Posterior cingulate gyrus (tissue), 11 donors: ENCODE measurements around the gene COG3.

Source experiments
- DNase-seq, 10 donors: peaks; one replicate each; pipeline versions ENCODE4 v3.0.0 to v3.0.0-alpha.2; 2020 to 2021; ENCODE audit warnings: mixed read lengths in 3 of 10
- intact Hi-C: fragments of 100-400 bp; cut with DNase I; formaldehyde crosslinking; loops from one replicate; pipeline ENCODE4 v1.15.1; 2023

The COG3 gene

GRCh38 chr13:45541806-45542205, 77.1 kb downstream of the COG3 start:
- intact Hi-C loops = no loop called here
- DNase-seq = peak in 1 of 10 donors; percentile 64

GRCh38 chr13:45542391-45542790, 77.7 kb downstream of the COG3 start:
- no peak for DNase-seq

GRCh38 chr13:45542878-45543277, 78.1 kb downstream of the COG3 start:
- no peak for DNase-seq

More at GRCh38 chr13:45542391-45542790, 77.7 kb downstream of the COG3 start:
- intact Hi-C loops = no loop called here

GRCh38 chr13:45544520-45544919, 79.8 kb downstream of the COG3 start:
- no peak for DNase-seq
- intact Hi-C loops = no loop called here

More at GRCh38 chr13:45542878-45543277, 78.1 kb downstream of the COG3 start:
- intact Hi-C loops = no loop called here

- DNase-seq = no peak
- intact Hi-C loops = no loop called here
Measured at GRCh38 chr13:45545686-45546409, 81.1 kb downstream of the COG3 start.

- DNase-seq = no peak
- intact Hi-C loops = no loop called here
Measured at GRCh38 chr13:45546410-45546765, 81.6 kb downstream of the COG3 start.

- no peak for DNase-seq
- intact Hi-C loops = no loop called here
Measured at GRCh38 chr13:45548281-45548680, 83.5 kb downstream of the COG3 start.

- intact Hi-C loops = no loop called here
- DNase-seq = no peak
Measured at GRCh38 chr13:45554604-45555109, 89.9 kb downstream of the COG3 start.

DNA sequence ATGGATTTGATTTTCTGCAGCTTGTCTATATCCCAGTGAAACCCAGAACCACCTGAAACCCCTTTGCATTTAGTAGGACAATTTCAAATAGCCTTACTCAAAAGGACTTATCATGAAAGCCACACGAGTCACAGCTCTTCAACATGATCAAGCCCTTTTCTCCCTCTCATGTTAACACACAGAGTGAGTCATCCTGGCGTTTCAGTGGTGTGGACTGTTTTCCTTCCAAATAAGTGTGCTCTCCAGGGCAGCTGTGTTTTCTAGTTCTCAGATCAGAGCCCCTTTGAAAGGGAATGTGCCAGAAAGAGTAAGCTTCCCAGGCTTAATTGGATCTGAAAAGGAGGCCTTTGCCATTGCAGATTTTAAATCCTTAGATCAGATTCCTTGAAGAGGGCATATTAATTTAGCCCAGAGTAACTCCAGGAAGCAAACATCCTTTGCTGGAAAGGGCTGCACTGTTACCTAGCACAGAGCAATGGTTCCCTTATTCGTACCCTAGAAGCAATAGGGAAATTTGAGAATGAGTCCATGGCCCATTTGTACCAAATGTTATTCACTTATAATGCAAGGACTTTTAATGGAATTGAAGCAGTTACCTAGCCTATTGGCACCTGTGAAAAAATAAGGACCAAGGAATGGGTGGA, 99.5 kb downstream of the COG3 start:
- intact Hi-C loops = no loop called here
- no peak for DNase-seq

GRCh38 chr13:45565331-45565730, 100.6 kb downstream of the COG3 start:
- intact Hi-C loops = no loop called here
- no peak for DNase-seq

DNA sequence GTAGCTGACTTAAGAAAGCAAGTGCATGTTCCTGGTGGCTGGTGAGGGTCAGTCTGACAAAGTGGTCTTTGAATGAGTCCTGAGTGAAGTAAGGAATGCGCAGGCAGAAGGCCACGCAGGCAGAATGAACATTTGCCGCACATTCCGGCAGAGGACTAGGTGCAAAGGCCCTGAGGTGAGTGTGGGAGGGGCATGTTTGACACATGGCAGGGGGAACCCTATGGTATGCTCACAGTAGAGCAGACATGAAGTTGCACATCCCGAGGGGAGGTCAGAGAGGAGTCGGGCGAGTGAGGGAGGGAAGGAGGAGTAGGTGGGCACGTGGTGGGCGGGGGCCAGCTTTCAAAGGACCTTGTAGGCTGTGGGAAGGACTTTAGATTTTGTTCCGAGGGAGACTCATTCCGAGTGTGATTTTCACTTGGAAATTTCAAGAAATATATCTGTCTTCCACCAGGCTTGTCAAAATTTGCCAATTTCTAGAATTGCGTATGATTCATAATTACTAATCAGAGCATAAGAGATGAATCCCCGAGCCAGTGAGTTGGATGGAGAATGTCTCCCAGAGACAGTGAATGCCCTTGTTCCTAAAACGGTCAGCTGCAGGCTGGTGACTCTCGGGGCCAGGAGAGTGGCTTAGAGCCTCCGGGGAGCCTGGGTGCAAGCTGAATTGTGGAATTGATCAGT, 110.5 kb downstream of the COG3 start:
- no peak for DNase-seq
- intact Hi-C loops = no loop called here

DNA sequence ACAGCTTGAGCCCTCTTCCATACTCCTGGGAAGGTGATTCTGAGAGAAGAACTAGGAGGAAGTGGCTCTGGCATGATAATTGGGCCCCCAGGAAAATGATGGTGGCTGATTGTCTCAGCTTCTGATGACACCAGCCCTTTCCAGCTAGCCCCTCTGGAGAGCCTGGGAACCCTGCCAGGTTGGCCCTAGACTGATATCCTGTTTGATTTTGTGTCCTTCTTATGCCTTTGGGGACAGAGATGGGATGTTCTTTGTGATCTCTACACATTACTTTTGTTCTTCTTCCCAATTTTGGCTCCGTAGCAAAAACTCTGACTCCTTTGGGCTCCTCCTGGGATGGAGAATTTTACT, 111.1 kb downstream of the COG3 start:
- no peak for DNase-seq
- intact Hi-C loops = no loop called here

DNA sequence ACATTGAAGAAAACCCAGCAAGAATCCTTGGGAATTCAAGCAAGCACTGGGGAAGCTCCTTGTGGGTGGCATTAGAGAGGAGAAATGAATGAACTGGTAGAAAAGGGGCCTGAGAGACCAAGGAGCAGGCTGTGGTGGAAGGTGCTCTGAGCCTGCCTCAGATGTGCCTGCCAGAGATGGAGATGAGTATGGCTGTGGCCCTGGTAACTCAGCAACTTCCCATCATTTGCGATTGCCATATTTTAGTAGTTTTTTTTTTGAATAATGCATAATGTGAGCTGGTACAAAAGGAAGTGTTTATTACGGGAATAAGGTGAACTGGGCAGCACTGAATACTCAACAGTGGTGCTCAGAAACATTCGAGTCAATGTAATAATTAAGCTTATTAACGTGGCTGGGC, 111.7 kb downstream of the COG3 start:
- intact Hi-C loops = no loop called here
- no peak for DNase-seq

GRCh38 chr13:45582408-45583076, 117.8 kb downstream of the COG3 start:
- DNase-seq = no peak

DNA sequence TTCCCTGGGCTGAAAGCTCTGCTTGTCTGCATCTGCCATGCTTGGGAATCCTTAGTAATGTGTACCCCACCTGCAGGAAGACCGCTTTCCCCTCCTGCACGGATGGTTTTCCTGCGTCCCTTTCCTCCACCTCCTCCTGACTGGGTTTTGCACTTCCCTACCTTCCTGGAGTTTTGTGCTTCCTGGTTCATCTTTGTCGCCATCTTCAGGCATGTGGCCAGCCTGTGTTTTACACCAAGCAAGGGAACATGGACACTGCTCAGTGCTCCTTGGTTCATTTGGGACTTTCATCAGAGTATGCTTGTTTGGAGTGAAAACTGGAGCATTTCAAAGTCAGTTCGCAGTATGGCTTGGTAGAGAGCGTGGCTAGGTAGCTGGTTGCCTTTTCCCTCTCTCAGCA, 120.1 kb downstream of the COG3 start:
- intact Hi-C loops = no loop called here
- DNase-seq = no peak

More at GRCh38 chr13:45582408-45583076, 117.8 kb downstream of the COG3 start:
- intact Hi-C loops = no loop called here
